Measurements from ENCODE around the gene VAV1.

VAV1 gene

GRCh38 chr19:6739390-6739882 lies 33.1 kb upstream of the VAV1 start, which contains the start of gene TRIP10:
Gene TRIP10, plus strand, starts transcription at chr19:6739680. Its CDS starts 82 bp downstream, at chr19:6739762.
- peak within 1 kb of the TSS; percentile 83 for H3K27ac ChIP-seq

GRCh38 chr19:6739883-6740588 lies 32.5 kb upstream of the VAV1 start:
- no peak for TF ChIP-seq CTCF (IDR thresholded peaks at IDR 0.05)
- TF ChIP-seq ZFX (IDR thresholded peaks at IDR 0.05; ENCODE audit: borderline replicate concordance) = no peak
- H3K27ac ChIP-seq = no peak overlapping the region

More at GRCh38 chr19:6739390-6739882, 33.1 kb upstream of the VAV1 start, which contains the start of gene TRIP10:
- no peak for TF ChIP-seq CTCF (IDR thresholded peaks at IDR 0.05)
- no peak for TF ChIP-seq ZFX (IDR thresholded peaks at IDR 0.05; ENCODE audit: borderline replicate concordance)

- no peak for TF ChIP-seq CTCF (IDR thresholded peaks at IDR 0.05)
- no peak for TF ChIP-seq ZFX (IDR thresholded peaks at IDR 0.05; ENCODE audit: borderline replicate concordance)
- H3K27ac ChIP-seq = no peak overlapping the region
These were observed 31.7 kb upstream of the VAV1 start for GRCh38 chr19:6740589-6741343.

- H3K27ac ChIP-seq = no peak overlapping the region
- no peak for TF ChIP-seq CTCF (IDR thresholded peaks at IDR 0.05)
- no peak for TF ChIP-seq ZFX (IDR thresholded peaks at IDR 0.05; ENCODE audit: borderline replicate concordance)
These were observed 29.4 kb upstream of the VAV1 start for GRCh38 chr19:6743066-6743465.

GRCh38 chr19:6743714-6744380 lies 28.7 kb upstream of the VAV1 start:
- H3K27ac ChIP-seq = no peak overlapping the region
- TF ChIP-seq CTCF (IDR thresholded peaks at IDR 0.05) = no peak
- no peak for TF ChIP-seq ZFX (IDR thresholded peaks at IDR 0.05; ENCODE audit: borderline replicate concordance)

- H3K27ac ChIP-seq = no peak overlapping the region
- no peak for TF ChIP-seq CTCF (IDR thresholded peaks at IDR 0.05)
- TF ChIP-seq ZFX (IDR thresholded peaks at IDR 0.05; ENCODE audit: borderline replicate concordance) = no peak
These were observed 27.9 kb upstream of the VAV1 start for GRCh38 chr19:6744381-6745301.
